ENCODE data around the gene RXFP1.

The RXFP1 gene

DNA sequence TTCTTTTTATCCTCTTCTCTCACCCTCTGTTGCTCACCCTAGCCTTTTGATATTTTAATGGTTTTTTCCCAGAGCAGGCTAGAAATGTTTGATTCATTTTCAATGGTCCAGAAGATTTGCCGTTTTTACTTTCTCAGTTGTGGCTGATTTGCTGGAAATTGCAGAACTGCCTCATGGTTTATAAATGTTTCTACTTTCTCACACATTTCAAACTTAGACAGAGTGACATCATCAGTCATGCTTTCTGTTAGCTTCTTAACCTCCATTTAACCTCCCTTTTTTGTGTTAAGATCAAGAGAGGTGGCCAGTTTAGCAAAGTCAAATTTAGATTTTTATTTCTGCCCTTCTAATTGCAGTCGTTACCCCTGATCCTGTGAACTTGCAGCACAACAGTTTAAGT is 8.7 kb downstream of the RXFP1 start:
- H4K20me1 ChIP-seq (ENCODE audit: low read depth, low read length) = no peaks in the 10 kb centered on the region
- no peak for TF ChIP-seq EZH2phosphoT487 (conservative IDR thresholded peaks at IDR 0.05; ENCODE audit: low read length)
- TF ChIP-seq, protein P1, sequence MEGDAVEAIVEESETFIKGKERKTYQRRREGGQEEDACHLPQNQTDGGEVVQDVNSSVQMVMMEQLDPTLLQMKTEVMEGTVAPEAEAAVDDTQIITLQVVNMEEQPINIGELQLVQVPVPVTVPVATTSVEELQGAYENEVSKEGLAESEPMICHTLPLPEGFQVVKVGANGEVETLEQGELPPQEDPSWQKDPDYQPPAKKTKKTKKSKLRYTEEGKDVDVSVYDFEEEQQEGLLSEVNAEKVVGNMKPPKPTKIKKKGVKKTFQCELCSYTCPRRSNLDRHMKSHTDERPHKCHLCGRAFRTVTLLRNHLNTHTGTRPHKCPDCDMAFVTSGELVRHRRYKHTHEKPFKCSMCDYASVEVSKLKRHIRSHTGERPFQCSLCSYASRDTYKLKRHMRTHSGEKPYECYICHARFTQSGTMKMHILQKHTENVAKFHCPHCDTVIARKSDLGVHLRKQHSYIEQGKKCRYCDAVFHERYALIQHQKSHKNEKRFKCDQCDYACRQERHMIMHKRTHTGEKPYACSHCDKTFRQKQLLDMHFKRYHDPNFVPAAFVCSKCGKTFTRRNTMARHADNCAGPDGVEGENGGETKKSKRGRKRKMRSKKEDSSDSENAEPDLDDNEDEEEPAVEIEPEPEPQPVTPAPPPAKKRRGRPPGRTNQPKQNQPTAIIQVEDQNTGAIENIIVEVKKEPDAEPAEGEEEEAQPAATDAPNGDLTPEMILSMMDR (IDR thresholded peaks at IDR 0.05; ENCODE audit: insufficient read depth, low read length, poor library complexity, severe bottlenecking) = no peak
- no peak overlapping the region for H2AFZ ChIP-seq (ENCODE audit: low read depth, low read length, severe bottlenecking)
- H3K9me3 ChIP-seq (ENCODE audit: insufficient read depth, low read length) = no peaks in the 10 kb centered on the region
- no peaks in the 10 kb centered on the region for H3K79me2 ChIP-seq (ENCODE audit: insufficient read depth, low read length)
- no peak overlapping the region for H3K4me3 ChIP-seq (ENCODE audit: insufficient read depth, low read length, poor library complexity, severe bottlenecking)
- H3K27me3 ChIP-seq (ENCODE audit: low read length) = no peaks in the 10 kb centered on the region
- no peak overlapping the region for H3K4me2 ChIP-seq (ENCODE audit: low read depth, low read length, poor library complexity, severe bottlenecking)
- no peak overlapping the region for H3K27ac ChIP-seq (ENCODE audit: low read depth, low read length)
- H3K36me3 ChIP-seq (ENCODE audit: low read length) = no peaks in the 10 kb centered on the region
- H3K9ac ChIP-seq (ENCODE audit: low read length) = no peak overlapping the region
- no peaks in the 10 kb centered on the region for H3F3A ChIP-seq (ENCODE audit: insufficient read depth)
- no peaks in the 10 kb centered on the region for H3K9me2 ChIP-seq (replicated peaks; ENCODE audit: insufficient read depth, low read length)

DNA sequence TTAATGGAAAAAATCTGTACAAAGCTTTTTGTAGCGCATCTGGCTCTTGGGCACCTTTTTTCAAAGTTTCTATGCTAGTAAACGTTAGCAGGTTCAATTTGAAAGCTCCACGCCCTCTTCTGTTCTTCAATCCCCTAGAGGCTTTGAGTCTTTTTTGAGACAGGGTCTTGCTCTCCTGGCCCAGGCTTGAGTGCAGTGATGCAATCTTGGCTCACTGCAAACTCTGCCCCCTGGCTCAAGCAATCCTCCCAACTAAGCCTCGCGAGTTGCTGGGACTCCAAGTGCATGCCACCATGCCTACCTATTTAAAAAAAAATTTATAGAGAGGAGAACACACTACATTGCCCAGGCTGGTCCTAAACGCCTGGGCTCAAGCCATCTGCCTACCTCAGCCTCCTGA is 9.2 kb downstream of the RXFP1 start:
- TF ChIP-seq EZH2phosphoT487 (conservative IDR thresholded peaks at IDR 0.05; ENCODE audit: low read length) = no peak
- TF ChIP-seq, protein P1 (IDR thresholded peaks at IDR 0.05; ENCODE audit: insufficient read depth, low read length, poor library complexity, severe bottlenecking) = no peak
- H3K27ac ChIP-seq (ENCODE audit: low read depth, low read length) = no peak overlapping the region
- H2AFZ ChIP-seq (ENCODE audit: low read depth, low read length, severe bottlenecking) = no peak overlapping the region

DNA sequence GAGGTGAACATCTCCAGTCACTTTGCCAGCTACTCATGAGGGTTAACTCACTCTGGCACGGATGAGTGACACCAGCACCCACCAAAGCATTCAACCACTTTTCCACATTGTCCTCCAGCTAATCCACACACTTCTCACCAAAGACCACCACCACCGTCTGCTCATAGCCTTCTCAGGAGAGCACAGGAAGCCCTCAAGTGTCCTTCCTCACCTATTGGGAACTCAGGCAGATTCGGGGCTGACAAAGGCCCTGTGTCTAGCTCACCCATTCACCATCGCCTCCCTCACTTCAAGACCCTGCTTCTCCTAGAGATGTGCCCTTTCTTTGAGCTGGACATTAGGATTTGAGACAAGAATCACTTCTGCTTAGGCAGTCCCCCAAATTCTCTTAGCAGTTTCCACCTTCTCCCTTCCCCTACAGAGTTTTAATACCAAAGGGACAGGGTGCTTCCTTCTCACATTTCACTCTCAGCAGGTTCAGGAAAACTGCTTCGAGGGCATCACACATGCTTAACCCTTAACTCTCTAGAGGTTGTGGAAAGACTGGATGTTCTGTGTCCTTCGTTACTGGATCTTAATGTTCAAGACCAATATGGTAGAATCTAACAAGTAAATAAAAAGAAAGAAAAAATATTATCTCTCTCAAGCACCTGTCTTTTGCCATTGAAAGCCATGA is 11.0 kb downstream of the RXFP1 start:
- Histone ChIP-seq H3K27me3 (ENCODE audit: low read length) (no peaks in the 10 kb centered on the region), H3K9me3 (ENCODE audit: insufficient read depth, low read length) (no peaks in the 10 kb centered on the region), H3K36me3 (ENCODE audit: low read length) (no peaks in the 10 kb centered on the region), H4K20me1 (ENCODE audit: low read depth, low read length) (no peaks in the 10 kb centered on the region), H3F3A (ENCODE audit: insufficient read depth) (no peaks in the 10 kb centered on the region), H3K27ac (ENCODE audit: low read depth, low read length) (no peak overlapping the region), H3K4me3 (ENCODE audit: insufficient read depth, low read length, poor library complexity, severe bottlenecking) (no peak overlapping the region), H3K4me2 (ENCODE audit: low read depth, low read length, poor library complexity, severe bottlenecking) (no peak overlapping the region), H3K79me2 (ENCODE audit: insufficient read depth, low read length) (no peaks in the 10 kb centered on the region), H3K9me2 (replicated peaks; ENCODE audit: insufficient read depth, low read length) (no peaks in the 10 kb centered on the region), H3K9ac (ENCODE audit: low read length) (no peak overlapping the region), H2AFZ (ENCODE audit: low read depth, low read length, severe bottlenecking) (no peak overlapping the region)
- TF ChIP-seq EZH2phosphoT487 (conservative IDR thresholded peaks at IDR 0.05; ENCODE audit: low read length) = no peak
- TF ChIP-seq, protein P1 (IDR thresholded peaks at IDR 0.05; ENCODE audit: insufficient read depth, low read length, poor library complexity, severe bottlenecking) = no peak

More for the DNA sequence above, 9.2 kb downstream of the RXFP1 start:
- no peaks in the 10 kb centered on the region for H3K9me3 ChIP-seq (ENCODE audit: insufficient read depth, low read length)
- no peak overlapping the region for H3K9ac ChIP-seq (ENCODE audit: low read length)
- H3K9me2 ChIP-seq (replicated peaks; ENCODE audit: insufficient read depth, low read length) = no peaks in the 10 kb centered on the region
- no peaks in the 10 kb centered on the region for H4K20me1 ChIP-seq (ENCODE audit: low read depth, low read length)
- no peak overlapping the region for H3K4me3 ChIP-seq (ENCODE audit: insufficient read depth, low read length, poor library complexity, severe bottlenecking)
- no peaks in the 10 kb centered on the region for H3K36me3 ChIP-seq (ENCODE audit: low read length)
- no peak overlapping the region for H3K4me2 ChIP-seq (ENCODE audit: low read depth, low read length, poor library complexity, severe bottlenecking)
- H3F3A ChIP-seq (ENCODE audit: insufficient read depth) = no peaks in the 10 kb centered on the region
- H3K79me2 ChIP-seq (ENCODE audit: insufficient read depth, low read length) = no peaks in the 10 kb centered on the region
- H3K27me3 ChIP-seq (ENCODE audit: low read length) = no peaks in the 10 kb centered on the region

All from SU-DHL-6 (cell line).